Eye (tissue), 1 donor: ENCODE data around the gene ABCD3.
"Not testable (repeated sequence)": the region's sequence is repeated elsewhere in the genome, so short reads cannot be mapped to it uniquely, and the experiment has no call there.

Experiments used
- DNase-seq: peaks from one replicate; pipeline ENCODE4 v3.0.0-alpha.2; 2015

ABCD3 gene

DNA sequence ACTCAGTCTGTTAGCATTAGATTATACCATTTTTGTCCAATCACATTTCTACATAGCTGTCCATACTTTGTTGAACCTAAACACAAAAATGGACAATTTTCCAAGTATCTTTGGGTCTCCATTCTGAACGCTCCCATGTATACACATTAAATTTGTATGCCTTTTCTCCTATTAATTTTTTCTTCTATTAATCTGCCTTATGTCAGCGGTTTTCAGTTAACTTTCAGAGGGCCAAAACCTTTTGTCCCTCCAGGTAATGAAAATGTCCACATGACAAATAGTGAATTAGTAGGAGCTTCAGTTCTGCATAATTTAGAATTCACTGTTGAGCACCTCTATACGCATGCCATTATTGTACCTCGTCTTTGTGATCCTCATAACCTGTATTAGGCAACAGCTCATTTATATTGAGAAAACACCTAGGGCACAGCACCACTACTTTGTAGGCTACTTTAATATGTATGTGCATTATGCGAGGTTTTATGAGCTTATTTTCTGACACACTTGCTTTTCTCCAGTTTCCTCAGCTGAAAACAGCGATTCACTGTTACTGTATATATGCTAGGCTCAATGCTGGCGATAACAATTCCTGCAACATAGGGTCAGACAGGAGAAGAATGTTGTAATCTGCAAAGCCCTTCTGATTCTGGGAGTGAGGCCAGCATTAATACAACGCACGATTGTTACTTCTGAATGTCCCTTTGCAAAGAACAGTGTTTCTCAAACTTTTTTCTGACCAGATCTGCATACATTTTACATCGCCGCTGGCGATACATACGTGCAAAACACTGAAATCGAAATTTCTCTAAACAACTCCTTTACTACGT lies 1.1 kb upstream of the ABCD3 start:
- DNase-seq = no peak

DNA sequence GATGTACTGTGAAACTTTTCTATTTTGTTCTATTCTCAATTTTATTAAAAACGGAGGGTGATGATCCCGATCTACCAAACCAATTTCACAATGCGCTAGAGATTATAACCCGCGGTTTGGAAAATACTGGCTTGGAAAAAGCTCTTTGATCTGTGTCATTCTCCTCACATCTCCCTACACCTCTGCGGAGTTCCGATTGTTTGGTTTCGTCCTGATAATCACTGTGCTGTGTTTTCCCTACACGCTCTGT lies 536 bp upstream of the ABCD3 start:
- no peak for DNase-seq

DNA sequence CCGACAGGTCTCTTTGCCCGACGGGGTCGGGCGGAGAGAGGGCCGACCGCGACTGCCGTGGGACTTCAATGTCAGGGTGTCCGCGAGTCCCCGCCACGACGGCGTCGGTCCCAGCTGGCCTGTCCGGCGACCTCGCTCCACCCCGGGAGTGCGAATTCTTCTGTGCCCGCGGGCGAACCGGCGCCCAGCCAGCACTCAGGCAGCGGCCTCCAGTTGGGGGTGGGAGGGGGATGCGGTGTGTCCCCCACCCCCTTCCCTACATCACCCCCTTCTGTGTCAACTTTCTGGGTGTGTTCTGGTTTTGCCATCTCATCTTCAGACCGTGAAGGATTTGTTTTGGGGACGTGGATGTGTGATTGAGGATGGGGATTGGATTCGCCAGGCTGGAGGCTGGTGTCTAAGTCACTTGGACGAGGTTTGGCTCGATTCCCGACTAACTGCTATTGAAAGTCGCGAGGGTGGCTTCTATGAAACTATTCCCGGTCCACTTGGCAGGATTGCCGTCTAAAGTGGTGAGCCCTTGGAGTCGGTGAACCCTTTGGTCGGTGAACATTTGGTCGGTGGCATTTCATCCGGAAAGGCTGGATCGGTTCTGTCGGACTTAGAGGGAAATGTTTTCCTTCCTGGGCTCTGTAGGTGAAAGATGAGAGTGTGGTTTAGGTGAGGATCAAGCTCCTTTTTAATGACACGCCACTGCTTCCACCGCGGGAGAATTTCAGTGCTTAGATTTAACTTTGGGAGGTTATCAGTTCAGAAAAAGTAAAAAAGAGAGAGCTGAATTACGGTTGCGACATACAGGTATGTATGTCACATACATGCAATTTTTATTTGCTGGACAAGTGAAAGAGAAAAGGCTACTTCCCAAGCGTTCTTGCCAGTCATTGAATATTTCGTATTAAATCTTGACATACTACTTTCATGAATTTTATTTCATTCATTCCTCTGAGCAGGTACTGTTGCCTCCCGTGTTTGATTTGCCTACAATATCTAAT lies 771 bp downstream of the ABCD3 start:
- peak; percentile 80 for DNase-seq

DNA sequence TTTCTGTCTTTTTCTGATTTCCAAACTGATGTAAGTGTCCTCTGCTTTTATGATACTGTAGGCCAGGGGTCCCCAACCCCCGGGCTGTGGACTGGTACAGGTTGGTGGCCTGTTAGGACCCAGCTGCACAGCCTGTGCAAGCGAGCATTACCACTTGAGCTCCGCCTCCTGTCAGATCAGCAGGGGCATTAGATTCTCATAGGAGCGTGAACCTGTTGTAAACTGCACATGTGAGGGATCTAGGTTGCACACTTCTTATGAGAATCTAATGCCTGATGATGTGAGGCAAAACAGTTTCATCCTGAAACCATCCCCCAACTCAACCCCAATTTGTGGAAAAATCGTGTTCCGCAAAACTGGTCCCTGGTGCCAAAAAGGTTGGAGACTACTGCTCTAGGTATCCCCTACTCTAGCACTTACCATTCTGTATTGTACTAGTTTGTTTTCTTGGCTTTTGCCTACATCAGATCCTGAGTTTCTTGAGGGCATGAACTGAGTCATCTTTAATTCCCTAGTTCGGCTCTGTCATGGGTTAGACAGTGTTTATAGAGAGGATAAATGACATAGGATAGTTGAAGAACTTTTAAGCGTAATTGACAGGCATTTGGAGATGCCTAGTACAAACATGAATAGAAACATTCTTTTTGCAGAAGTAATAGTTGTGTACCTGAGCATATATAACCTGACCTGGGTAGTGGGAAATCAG lies 4.1 kb downstream of the ABCD3 start:
- no peak for DNase-seq

DNA sequence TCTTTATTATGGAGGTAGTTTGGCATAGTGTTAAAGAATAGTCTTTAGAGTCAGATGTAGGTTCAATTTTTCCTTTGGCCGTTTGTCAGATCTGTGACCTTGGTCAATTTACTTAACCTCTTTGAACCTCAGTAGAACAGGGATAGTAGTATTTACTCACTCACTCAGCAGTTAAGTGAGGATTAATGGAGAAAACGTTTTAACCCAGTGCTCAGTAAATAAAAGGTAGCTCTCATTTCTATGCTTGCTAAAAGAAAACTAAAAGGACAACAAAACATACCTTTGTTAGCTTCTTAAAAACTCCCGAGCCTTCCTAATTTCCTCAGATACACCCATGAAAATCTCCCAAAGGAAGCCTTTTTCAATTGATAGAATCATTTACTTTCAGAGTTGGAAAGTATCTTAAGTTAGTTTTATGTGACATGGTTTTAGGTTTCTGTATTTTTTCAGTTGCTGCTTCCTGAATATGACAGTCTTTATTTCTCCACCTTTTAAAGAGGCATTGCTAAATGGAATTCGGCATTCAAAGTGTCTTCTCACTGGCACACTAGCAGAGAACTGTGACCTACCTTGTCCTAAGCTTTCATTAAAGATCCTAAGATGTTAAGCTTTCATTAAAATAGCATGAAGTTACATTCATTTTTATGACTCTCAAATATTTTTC lies 7.8 kb downstream of the ABCD3 start:
- no peak for DNase-seq

DNA sequence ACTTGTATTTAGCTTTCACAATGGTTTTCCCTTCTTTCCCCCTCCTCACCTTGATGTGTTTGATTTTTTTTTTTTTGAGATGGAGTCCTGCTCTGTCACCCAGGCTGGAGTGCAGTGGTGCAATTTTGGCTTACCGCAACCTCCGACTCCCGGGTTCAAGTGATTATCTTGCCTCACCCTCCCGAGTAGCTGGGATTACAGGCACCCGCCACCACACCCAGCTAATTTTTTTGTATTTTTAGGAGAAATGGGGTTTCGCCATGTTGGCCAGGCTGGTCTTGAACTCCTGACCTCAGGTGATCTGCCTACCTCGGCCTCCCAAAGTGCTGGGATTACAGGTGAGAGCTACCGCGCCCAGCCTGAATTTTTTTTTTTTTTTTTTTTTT lies 8.3 kb downstream of the ABCD3 start:
- not testable (repeated sequence) for DNase-seq

DNA sequence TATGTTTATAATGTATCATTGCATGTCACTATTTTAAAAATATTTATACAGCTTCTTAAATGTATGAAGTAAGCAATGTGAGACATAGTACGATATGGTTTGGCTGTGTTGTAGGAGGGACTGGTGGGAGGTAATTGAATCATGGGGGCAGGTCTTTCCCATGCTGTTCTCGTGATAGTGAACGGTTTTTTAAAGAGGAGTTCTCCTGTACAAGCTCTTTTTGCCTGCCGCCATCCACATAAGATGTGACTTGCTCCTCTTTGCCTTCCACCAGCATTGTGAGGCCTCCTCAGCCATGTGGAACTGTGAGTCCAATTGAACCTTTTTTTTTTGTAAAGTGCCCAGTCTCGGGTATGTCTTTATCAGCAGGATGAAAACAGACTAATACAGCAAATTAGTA lies 10.3 kb downstream of the ABCD3 start:
- no peak for DNase-seq

DNA sequence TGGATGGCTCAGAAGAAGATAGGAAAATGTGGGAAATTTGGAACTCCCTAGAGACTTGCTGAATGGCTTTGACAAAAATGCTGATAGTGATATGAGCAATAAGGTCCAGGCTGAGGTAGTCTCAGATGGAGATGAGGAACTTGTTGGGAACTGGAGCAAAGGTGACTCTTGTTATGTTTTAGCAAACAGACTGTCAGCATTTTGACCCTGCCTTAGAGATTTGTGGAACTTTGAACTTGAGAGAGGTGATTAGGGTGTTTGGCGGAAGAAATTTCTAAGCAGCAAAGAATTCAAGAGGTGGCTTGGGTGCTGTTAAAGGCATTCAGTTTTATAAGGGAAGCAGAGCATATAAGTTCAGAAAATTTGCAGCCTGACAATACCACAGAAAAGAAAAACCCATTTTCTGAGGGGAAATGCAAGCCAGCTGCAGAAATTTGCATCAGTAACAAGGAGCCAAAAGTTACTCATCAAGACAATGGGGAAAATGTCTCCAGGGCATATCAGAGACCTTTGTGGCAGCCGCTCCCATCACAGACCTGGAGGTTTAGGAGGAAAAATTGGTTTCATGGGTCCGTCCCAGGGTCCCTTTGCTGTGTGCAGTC lies 10.8 kb downstream of the ABCD3 start:
- DNase-seq = not testable (repeated sequence)

DNA sequence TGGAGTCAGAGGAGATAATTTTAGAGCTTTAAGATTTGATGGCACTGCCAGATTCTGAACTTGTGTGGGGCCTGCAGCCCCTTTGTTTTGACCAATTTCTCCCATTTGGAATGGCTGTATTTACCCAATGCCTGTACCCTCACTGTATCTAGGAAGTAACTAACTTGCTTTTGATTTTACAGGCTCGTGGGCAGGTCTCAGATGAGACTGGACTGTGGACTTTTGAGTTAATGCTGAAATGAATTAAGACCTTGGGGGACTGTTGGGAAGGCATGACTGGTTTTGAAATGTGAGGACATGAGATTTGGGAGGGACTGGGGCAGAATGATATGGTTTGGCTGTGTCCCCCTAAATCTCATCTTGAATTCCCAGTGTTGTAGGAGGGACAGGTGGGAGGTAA lies 11.9 kb downstream of the ABCD3 start:
- DNase-seq = not testable (repeated sequence)

DNA sequence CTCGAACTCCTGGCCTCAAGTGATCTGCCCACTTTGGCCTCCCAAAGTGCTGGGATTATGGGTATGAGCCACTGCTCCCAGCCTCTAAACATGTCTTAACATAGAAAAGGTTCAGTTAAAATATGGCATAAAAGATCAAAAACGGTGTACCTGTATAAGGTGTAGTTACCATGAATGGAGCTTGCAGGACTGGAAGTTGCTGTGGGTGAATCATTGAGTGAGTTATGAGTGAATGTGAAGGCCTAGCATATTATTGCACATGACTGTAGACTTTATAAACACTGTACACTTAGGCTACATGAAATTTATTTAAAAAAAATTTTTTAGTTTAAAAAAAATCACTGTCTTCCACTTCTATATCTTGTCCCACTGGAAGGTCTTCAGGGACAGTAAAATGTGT lies 15.7 kb downstream of the ABCD3 start:
- DNase-seq = no peak

DNA sequence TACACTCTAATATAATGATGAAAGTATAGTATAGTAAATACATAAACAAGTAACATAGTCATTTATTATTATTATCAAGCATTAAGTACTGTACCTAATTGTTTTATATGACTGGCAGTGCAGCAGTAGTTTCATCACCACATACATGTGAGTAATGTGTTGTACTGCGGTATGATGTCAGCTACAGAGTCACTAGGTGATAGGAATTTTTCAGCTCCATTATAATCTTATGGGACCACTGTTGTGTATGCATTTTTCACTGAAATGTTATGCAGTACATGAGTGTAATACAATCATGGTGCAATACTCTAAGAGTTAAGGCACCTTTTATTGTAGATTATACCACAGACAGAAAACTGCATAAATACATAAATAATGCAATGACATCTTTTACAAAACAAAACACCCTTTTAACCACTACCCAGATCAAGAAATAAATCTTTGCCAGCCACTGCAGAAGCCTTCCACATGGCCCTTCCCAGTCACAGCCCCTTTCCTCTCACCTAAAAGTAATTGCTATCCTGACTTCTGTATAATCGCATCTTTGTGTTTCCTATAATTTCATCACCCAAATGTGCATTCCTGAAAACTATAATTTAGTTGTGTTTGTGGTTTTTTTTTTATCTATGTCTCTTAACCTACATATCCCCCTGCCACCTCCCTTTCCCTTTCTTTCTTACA lies 16.3 kb downstream of the ABCD3 start:
- no peak for DNase-seq

DNA sequence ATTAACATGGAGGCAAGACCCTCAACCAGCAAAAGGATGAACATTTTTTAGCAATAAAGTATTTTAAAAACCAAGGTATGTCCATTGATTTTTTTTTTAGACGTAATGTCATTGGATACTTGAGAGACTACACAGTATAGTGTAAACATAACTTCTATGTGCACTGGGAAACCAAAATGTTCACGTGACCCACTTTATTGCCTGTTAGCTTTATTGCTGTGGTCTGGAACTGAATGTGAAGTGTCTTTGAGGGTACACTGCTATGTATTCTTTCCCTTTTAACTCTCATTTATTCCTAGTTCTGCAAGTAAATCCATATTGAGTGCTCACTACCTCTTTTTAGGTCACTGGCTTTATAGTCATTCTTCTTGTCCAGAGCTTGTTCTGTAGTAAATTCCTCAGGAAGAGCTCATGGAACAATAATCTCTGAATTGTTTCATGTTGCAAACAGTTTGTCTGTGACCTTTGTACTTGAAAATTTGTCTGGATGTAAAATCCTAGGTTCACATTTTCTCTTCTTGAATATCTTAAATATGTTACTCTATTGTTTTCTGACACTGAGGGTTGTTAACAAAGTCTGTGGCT lies 20.6 kb downstream of the ABCD3 start:
- DNase-seq = no peak

DNA sequence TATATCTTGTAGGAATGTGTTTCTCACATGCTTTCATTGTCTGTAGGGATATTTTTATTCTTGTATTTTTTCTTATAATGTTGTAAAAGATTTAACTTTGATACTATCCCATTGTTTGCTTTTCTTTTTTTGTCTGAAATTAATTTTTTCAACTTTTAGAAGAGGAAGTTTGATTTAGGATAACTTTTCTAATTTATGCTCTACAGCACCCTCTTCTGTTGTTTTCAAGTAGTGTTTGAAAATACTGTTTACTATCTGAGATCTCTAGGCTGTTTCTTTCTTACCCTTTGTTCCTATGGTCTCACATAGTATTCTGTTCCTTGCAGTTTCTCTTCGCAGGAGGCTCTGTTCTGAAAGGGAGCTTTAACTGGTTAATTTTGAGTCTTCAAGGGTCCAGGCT lies 21.9 kb downstream of the ABCD3 start:
- no peak for DNase-seq

DNA sequence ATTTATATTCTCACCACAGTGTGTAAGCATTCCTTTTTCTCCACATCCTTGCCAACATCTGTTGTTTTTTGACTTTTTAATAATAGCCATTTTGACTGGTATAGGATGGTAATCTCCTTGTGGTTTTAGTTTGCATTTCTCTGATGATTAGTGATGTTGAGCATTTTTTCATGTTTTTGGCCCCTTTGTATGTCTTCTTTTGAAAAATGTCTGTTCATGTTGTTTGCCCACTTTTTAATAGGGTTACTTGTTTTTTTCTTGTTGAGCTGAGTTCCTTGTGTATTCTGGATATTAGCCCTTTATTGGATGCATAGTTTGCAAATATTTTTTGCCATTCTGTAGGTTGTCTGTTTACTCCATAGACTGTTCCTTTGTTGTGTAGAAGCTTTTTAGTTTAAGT lies 24.9 kb downstream of the ABCD3 start:
- not testable (repeated sequence) for DNase-seq

DNA sequence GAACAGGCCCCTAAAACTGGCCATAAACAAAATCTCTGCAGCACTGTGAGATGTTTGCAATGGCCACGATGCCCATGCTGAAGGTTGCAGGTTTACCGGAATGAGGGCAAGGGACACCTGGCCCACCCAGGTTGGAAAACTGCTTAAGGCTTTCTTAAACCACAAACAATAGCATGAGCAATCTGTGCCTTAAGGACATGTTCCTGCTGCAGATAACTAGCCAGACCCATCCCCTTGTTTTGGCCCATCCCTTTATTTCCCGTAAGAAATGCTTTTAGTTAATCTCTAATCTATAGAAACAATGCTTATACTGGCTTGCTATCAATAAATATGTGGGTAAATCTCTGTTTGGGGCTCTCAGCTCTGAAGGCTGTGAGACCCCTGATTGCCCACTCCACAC lies 26.6 kb downstream of the ABCD3 start:
- not testable (repeated sequence) for DNase-seq

DNA sequence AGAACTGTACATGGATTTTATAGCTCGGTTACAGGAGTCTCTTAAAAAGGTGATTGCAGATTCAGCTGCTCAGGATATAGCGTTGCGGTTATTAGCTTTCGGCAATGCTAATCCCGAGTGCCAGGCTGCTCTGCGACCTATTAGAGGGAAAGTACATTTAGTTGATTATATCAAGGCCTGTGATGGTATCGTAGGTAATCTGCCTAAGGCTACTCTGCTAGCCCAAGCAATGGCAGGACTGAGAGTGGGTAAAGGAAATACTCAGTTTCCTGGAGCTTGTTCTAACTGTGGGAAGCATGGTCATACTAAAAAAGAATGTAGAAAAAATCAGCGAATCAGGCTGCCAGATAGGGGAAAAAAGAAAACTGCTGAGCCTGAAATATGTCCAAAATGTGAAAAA lies 27.5 kb downstream of the ABCD3 start:
- not testable (repeated sequence) for DNase-seq

DNA sequence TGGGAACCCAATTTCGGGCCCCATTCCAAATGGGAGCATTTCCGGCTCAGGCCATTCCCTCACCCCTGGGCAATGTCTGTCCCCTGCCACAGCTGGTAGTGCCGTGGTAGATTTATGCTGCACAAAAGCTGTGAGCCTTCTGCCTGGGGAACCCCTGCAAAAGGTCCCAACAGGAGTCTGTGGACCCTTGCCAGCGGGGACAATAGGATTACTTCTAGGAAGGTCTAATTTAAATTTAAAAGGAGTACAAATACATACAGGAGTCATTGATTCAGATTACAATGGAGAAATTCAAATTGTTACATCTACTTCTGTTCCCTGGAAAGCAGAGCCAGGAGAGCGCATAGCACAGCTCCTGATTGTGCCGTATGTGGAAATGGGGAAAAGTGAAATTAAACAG lies 28.0 kb downstream of the ABCD3 start:
- not testable (repeated sequence) for DNase-seq

DNA sequence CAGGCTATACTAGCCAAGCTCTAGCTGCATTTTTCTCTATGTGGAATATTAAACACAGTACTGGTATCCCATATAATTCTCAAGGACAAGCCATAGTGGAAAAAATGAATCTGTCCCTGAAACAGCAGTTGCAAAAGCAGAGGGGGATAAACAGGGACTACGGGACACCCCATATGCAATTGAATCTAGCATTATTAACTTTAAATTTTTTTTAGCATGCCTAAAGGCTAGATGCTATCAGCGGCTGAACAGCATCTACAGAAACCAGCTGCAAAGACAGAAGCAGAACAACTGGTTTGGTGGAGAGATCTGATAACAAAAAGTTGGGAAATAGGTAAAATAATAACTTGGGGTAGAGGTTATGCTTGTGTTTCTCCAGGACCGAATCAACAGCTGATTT lies 30.6 kb downstream of the ABCD3 start:
- DNase-seq = not testable (repeated sequence)

DNA sequence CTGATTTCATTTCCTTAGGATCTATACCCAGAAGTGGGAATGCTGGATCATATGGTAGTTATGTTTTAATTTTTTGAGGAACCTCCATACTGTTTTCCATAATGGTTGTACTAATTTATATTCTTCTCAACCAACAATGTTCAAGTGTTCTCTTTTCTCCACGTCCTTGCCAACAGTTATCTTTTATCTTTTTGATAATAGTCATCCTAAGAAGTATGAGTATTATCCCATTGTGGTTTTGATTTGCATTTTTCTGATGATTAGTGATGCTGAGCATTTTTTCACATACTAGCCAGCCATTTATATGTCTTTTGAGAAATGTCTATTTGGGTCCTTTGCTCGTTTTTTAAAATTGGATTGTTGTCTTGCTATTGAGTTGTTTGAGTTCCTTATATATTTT lies 38.5 kb downstream of the ABCD3 start:
- DNase-seq = no peak

DNA sequence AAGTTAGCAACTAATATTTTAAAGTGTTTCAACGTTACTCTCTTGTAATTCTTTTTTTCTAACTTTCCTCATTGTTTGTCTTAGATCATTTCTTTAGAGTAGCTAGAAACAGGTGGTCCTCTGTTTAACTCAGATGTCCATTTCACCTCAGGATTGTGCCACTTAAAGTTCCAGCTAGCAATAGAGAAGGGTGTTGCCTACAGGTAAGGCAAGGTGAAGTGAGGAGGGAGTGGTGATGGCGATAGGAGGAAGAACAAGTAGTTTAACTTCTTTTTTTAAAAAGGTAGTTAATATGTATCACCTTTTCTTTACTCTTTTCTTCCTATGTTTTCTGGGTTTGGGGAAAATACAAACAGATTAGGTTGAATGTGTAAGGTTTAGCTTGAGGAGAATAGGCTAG lies 44.4 kb downstream of the ABCD3 start:
- DNase-seq = no peak

DNA sequence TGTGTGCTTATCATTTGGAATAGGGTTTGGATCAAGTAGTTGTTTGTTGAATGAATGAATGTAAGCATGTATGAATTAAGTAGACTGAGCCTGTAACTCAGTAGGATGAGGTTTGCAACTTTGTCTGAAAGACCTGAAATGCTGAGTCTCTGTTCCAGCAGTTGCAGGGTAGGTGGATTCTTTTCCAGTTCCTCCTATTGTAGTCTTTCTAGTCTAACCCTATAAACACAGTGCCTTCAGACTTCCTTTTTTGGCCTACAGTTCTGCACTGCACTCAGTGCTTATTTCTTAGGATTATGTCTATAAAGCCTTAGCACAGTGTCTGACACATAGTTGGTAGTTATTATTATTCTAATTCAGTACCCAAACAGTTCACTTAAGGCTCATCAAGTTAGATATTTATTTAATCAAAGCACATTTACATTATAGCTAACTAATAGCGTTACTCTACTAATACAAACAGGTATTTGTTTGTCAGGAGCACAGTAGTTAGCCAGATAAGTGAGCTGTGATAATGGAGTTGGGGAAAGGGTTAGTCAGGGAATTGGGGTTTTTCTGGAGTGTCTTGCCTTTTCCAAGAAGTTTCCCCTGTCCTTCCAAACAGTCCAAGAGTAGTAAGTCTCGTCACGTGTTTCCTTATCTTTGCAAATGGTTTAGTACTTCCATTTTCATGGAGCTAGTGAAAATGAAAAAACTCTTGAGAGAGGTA lies 45.0 kb downstream of the ABCD3 start:
- no peak for DNase-seq
